Suprapubic skin (tissue), 4 donors: ENCODE data around the gene KSR2. TPM values are rescaled to one million over a fixed set of nuclear protein-coding genes. Genes with fewer than 3 reads are reported as not detected.
"Not testable (repeated sequence)": the region's sequence is repeated elsewhere in the genome, so short reads cannot be mapped to it uniquely, and the experiment has no call there.

Experiments used
- DNase-seq, 2 donors: peaks; one replicate each; pipeline ENCODE4 v3.0.0-alpha.2; 2019; ENCODE audit warnings: low spot score in 2 of 2
- H3K27ac ChIP-seq: fragments of 200-600 bp; sonication (generic); one replicate; pipeline ENCODE4 v1.5.1; 2019
- H3K27me3 ChIP-seq: fragments of 200-600 bp; sonication (generic); one replicate; pipeline ENCODE4 v1.5.1; 2019
- H3K36me3 ChIP-seq: fragments of 200-600 bp; sonication (generic); one replicate; pipeline ENCODE4 v1.5.1; 2019
- H3K4me1 ChIP-seq: fragments of 200-600 bp; sonication (generic); one replicate; pipeline ENCODE4 v1.5.1; 2019
- H3K4me3 ChIP-seq: fragments of 200-600 bp; sonication (generic); one replicate; pipeline ENCODE4 v1.5.1; 2019; ENCODE audit warnings: mild to moderate bottlenecking
- H3K9me3 ChIP-seq: fragments of 200-600 bp; sonication (generic); one replicate; pipeline ENCODE4 v1.5.1; 2019
- EP300 ChIP-seq: sonication (generic); formaldehyde crosslinking; IDR thresholded peaks from one replicate; pipeline ENCODE4 v1.6.1; 2017; ENCODE audit warnings: antibody characterized with exemption
- POLR2A ChIP-seq, 2 donors: fragments of 450-650 bp; IDR thresholded peaks; one replicate each; pipeline ENCODE4 v1.6.1; 2017; ENCODE audit warnings: antibody characterized with exemption in 2 of 2, mild to moderate bottlenecking in 2 of 2, moderate library complexity in 2 of 2
- POLR2AphosphoS5 ChIP-seq, 3 donors: sonication (generic); formaldehyde crosslinking; IDR thresholded peaks; one replicate each; pipeline ENCODE4 v1.6.1; 2017; ENCODE audit warnings: antibody characterized with exemption in 3 of 3
- WGBS: methylation state at CpG from one replicate; pipeline ENCODE4 v1.1.5; 2018; 5-methylcytosine and 5-hydroxymethylcytosine counted together
- total RNA-seq, 4 donors: library from RNA; depleted of rRNA; stranded (reverse); fragments of >200 nt; gene quantifications; one replicate each; pipeline ENCODE4 v1.1.0, GENCODE V29; 2016
- TF ChIP-seq, protein P1 (sequence below), 2 donors: fragments of 200-600 bp in 1 of 2; fragments of 450-650 bp in 1 of 2; sonication (generic) in 1 of 2; IDR thresholded peaks; one replicate each; pipeline ENCODE4 v1.5.1; 2016 to 2019; ENCODE audit warnings: antibody characterized with exemption in 2 of 2, mild to moderate bottlenecking in 1 of 2, moderate library complexity in 1 of 2

KSR2 gene
- total RNA-seq, 4 donors from 2014 or later: 0.24 to 0.39 (median 0.38) TPM; not detected in 1

DNA sequence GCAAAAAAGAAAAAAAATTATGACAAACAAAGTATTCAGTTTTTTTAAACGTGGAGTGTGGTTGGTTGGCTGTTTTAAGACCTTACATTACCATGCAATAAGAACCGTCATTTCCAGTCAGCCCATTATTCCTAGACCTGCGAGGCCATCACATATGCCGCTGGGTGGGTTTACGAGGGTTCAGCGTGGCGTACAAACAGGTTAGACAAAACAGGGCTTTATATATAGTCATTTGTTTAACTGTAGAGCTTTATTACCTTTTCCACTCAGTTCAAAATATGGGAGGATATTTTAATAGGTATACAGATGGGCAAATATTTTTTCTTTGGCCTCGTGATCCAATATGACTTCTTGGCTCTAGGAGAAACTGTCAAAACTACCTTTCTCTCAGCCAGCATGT, 67.2 kb downstream of the KSR2 start:
- TF ChIP-seq, protein P1, sequence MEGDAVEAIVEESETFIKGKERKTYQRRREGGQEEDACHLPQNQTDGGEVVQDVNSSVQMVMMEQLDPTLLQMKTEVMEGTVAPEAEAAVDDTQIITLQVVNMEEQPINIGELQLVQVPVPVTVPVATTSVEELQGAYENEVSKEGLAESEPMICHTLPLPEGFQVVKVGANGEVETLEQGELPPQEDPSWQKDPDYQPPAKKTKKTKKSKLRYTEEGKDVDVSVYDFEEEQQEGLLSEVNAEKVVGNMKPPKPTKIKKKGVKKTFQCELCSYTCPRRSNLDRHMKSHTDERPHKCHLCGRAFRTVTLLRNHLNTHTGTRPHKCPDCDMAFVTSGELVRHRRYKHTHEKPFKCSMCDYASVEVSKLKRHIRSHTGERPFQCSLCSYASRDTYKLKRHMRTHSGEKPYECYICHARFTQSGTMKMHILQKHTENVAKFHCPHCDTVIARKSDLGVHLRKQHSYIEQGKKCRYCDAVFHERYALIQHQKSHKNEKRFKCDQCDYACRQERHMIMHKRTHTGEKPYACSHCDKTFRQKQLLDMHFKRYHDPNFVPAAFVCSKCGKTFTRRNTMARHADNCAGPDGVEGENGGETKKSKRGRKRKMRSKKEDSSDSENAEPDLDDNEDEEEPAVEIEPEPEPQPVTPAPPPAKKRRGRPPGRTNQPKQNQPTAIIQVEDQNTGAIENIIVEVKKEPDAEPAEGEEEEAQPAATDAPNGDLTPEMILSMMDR (IDR thresholded peaks at IDR 0.05): no peak
- TF ChIP-seq EP300 (no peak), POLR2A (IDR thresholded peaks at IDR 0.05) (no peak), POLR2AphosphoS5 (IDR thresholded peaks at IDR 0.05) (no peak)
- WGBS: 74% methylated on average over 8 of the region's 8 CpGs
- H3K27ac ChIP-seq: no peak overlapping the region
- DNase-seq: no peak
- H3K27me3 ChIP-seq: no peaks in the 10 kb centered on the region
- H3K9me3 ChIP-seq: no peaks in the 10 kb centered on the region
- no peaks in the 10 kb centered on the region for H3K36me3 ChIP-seq
- H3K4me1 ChIP-seq: no peaks in the 10 kb centered on the region
- no peak overlapping the region for H3K4me3 ChIP-seq

DNA sequence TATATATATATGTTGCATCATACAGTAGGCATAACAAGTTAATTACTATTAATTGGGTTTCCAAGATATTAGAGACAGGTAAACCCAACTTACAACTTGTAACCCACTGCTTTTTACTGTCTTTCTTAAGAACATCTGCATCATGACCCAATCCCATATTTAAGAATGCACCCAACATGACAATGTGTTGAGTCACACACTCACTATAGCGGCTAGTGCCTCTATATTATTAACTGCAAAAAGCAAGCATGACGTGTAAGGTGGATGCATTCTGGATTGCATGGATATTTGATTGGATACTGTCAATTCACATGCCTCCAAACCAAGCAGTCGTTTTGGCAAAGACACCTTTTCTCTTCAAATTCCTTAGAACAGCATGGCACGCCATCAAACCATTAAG, 68.2 kb downstream of the KSR2 start:
- DNase-seq: no peak
- no peaks in the 10 kb centered on the region for H3K27me3 ChIP-seq
- H3K4me1 ChIP-seq: no peaks in the 10 kb centered on the region
- TF ChIP-seq, protein P1 (IDR thresholded peaks at IDR 0.05): no peak
- TF ChIP-seq POLR2A (IDR thresholded peaks at IDR 0.05) (no peak), EP300 (no peak)
- H3K27ac ChIP-seq: no peak overlapping the region
- no peaks in the 10 kb centered on the region for H3K36me3 ChIP-seq
- WGBS: 83% methylated on average over 4 of the region's 4 CpGs
- no peaks in the 10 kb centered on the region for H3K9me3 ChIP-seq
- no peak overlapping the region for H3K4me3 ChIP-seq

DNA sequence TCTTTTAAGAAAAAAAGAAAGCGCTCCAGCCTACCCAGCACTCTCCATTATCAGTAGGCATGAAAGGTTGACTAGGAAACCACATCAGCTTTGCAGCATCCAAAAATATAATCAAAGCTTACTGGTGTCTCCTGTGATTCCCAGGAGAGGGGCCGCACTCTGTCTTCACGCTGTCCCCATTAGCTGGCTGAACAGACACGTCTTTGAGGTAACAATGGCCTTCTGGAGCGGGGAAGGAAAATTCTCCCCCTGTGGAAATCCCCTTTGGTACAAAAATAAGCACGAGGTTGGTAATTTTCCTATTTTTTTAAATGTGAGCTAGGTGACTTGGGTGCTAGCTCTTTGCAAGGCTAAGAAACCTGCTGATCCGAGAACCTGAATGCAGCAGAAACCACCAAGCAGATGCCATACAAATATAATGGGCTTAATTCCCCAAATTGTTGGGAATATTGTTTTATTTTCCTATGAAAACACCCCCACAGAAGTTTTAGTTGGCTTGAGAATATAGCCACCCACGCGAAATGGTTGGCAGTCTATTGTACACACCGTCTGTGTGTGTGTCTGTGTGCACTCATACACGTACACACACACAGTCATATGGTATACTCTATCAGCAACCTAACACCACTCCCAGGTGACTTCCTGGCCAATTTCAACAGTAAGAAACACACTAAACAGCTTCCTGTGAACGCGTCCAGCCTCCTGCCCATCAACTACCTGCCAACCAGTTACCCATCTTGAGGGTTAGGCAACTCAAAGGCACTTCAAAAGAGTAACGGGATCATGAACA, 71.2 kb downstream of the KSR2 start:
- H3K36me3 ChIP-seq: no peaks in the 10 kb centered on the region
- no peak for DNase-seq
- no peak overlapping the region for H3K27ac ChIP-seq
- TF ChIP-seq POLR2AphosphoS5 (IDR thresholded peaks at IDR 0.05) (no peak), EP300 (no peak), POLR2A (IDR thresholded peaks at IDR 0.05) (no peak)
- TF ChIP-seq, protein P1 (IDR thresholded peaks at IDR 0.05): no peak
- H3K9me3 ChIP-seq: no peaks in the 10 kb centered on the region
- H3K4me1 ChIP-seq: no peaks in the 10 kb centered on the region
- H3K4me3 ChIP-seq: no peak overlapping the region
- 69% methylated on average over 14 of the region's 14 CpGs for WGBS
- no peaks in the 10 kb centered on the region for H3K27me3 ChIP-seq

DNA sequence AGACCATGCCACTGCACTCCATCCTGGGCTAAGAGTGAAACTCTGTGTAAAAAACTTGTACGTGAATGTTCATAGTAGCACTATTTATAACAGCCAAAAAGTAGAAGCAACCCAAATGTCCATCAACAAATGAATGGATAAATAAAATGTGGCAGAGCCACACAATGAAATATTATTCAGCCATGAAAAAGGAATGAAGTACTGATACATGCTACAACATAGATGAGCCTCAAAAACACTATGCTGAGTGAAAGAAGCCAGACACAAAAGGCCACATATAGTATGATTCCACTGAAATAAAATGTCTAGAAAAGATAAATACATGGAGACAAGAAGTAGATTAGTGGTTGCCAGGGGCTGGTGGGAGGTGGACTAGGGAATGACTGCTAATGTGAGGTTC, 72.8 kb downstream of the KSR2 start:
- no peaks in the 10 kb centered on the region for H3K36me3 ChIP-seq
- WGBS: 94% methylated on average over 1 of the region's 1 CpG
- no peak overlapping the region for H3K27ac ChIP-seq
- TF ChIP-seq EP300: no peak
- no peak for TF ChIP-seq POLR2A (IDR thresholded peaks at IDR 0.05)
- TF ChIP-seq POLR2AphosphoS5 (IDR thresholded peaks at IDR 0.05): no peak
- TF ChIP-seq, protein P1 (IDR thresholded peaks at IDR 0.05): no peak
- DNase-seq: no peak
- H3K9me3 ChIP-seq: no peaks in the 10 kb centered on the region
- H3K4me1 ChIP-seq: no peaks in the 10 kb centered on the region
- H3K4me3 ChIP-seq: no peak overlapping the region
- no peaks in the 10 kb centered on the region for H3K27me3 ChIP-seq

DNA sequence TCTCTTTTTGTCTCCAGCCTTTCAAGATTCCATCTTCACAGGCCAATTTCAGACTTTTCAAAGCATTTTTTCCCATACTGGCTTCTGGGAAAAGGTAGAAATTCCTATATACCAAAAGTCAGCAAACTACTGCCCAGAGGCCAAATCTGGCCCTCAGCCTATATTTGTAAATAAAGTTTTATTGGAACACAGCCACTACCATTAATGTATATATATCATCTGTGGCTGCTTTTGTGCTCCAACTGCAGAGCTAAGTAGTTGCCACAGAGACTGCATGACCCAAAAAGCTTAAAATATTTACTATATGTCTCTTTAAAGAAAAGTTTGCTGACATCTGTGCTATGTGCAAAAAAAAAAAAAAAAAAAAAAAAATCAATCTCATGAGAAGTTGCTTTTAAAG, 76.3 kb downstream of the KSR2 start:
- H3K9me3 ChIP-seq: no peaks in the 10 kb centered on the region
- no peaks in the 10 kb centered on the region for H3K36me3 ChIP-seq
- H3K27ac ChIP-seq: no peak overlapping the region
- H3K4me3 ChIP-seq: no peak overlapping the region
- TF ChIP-seq, protein P1 (IDR thresholded peaks at IDR 0.05): no peak
- no peak for TF ChIP-seq POLR2AphosphoS5 (IDR thresholded peaks at IDR 0.05)
- TF ChIP-seq POLR2A (IDR thresholded peaks at IDR 0.05): no peak
- TF ChIP-seq EP300: no peak
- no peaks in the 10 kb centered on the region for H3K27me3 ChIP-seq
- no peak for DNase-seq
- H3K4me1 ChIP-seq: no peaks in the 10 kb centered on the region

DNA sequence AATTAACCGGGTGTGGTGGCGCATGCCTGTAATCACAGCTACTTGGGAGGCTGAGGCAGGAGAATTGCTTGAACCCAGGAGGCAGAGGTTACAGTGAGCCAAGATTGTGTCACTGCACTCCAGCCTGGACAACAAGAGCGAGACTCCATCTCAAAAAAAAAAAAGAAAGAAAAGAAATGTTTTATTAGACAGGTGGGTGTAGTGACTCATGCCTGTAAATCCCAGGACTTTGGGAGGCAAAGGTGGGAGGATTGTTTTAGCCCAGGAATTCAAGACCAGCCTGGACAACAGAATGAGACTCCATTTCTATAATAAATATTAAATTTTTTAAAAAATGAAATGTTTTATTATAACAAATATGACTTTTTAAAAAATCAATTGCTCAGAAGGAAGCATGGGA, 77.5 kb downstream of the KSR2 start:
- not testable (repeated sequence) for H3K27ac ChIP-seq, DNase-seq, H3K27me3 ChIP-seq, H3K4me1 ChIP-seq, H3K9me3 ChIP-seq, H3K36me3 ChIP-seq, H3K4me3 ChIP-seq
- 85% methylated on average over 3 of the region's 3 CpGs for WGBS
